PFSK-1 (cell line): ENCODE measurements around the gene TARBP2.

ENCODE experiments used
- FOXP2 ChIP-seq: optimal IDR thresholded peaks from 2 replicates; pipeline ENCODE3; 2011; ENCODE audit warnings: borderline replicate concordance, control low read depth, inconsistent platforms; ENCODE audit not compliant: insufficient read depth; ENCODE audit errors: extremely low read length, extremely low read depth
- POLR2AphosphoS5 ChIP-seq: IDR thresholded peaks from 2 replicates; pipeline ENCODE4 v1.6.1; 2012; ENCODE audit warnings: low read depth, mild to moderate bottlenecking, control low read depth, low read length, moderate library complexity
- REST ChIP-seq, 2 experiments: IDR thresholded peaks; 2 replicates each; pipeline versions ENCODE4 v1.6.1 to v1.8.0; 2011 to 2012; ENCODE audit warnings: low read depth in 2 of 2, low read length in 2 of 2, control low read depth in 1 of 2, inconsistent platforms in 1 of 2, mild to moderate bottlenecking in 1 of 2, moderate library complexity in 1 of 2; ENCODE audit not compliant: insufficient read depth in 1 of 2
- SIN3A ChIP-seq: IDR thresholded peaks from 2 replicates; pipeline ENCODE4 v1.6.1; 2012; ENCODE audit warnings: mild to moderate bottlenecking, low read length, moderate library complexity, borderline replicate concordance; ENCODE audit not compliant: insufficient read depth
- TAF1 ChIP-seq: IDR thresholded peaks from 2 replicates; pipeline ENCODE4 v1.6.1; 2012; ENCODE audit warnings: low read length, control low read depth, borderline replicate concordance; ENCODE audit not compliant: insufficient read depth

The TARBP2 gene

GRCh38 chr12:53543539-53543938, 42.5 kb downstream of the TARBP2 start:
- TF ChIP-seq FOXP2 (no peak), SIN3A (no peak), REST (IDR thresholded peaks at IDR 0.05; ENCODE audit: insufficient read depth in 1 of 2, low read depth in 2 of 2, low read length in 2 of 2) (no peak), TAF1 (no peak), POLR2AphosphoS5 (no peak)

GRCh38 chr12:53550595-53550994, 49.5 kb downstream of the TARBP2 start:
- TF ChIP-seq TAF1 (no peak), FOXP2 (no peak)

- TF ChIP-seq TAF1 (no peak), SIN3A (no peak), POLR2AphosphoS5 (no peak), REST (IDR thresholded peaks at IDR 0.05; ENCODE audit: insufficient read depth in 1 of 2, low read depth in 2 of 2, low read length in 2 of 2) (no peak), FOXP2 (no peak)
Measured at GRCh38 chr12:53551889-53552291, 50.8 kb downstream of the TARBP2 start.

- no peak for TF ChIP-seq POLR2AphosphoS5
- TF ChIP-seq FOXP2 = no peak
- TF ChIP-seq SIN3A = no peak
- TF ChIP-seq REST (IDR thresholded peaks at IDR 0.05; ENCODE audit: insufficient read depth in 1 of 2, low read depth in 2 of 2, low read length in 2 of 2) = no peak
- TF ChIP-seq TAF1 = no peak
Measured at GRCh38 chr12:53552361-53553327, 51.6 kb downstream of the TARBP2 start.
